Trophoblast cell (in vitro differentiated cells and primary cell): ENCODE measurements around the gene NUP153.
"Not testable (repeated sequence)": the region's sequence is repeated elsewhere in the genome, so short reads cannot be mapped to it uniquely, and the experiment has no call there.

Experiments
- DNase-seq, 2 donors: peaks; one replicate each; pipeline ENCODE4 v3.0.0-alpha.2; 2016
- H2AFZ ChIP-seq: 2 replicates; pipeline ENCODE4 v1.6.1; 2013; ENCODE audit warnings: low read length, moderate library complexity, mild to moderate bottlenecking; ENCODE audit not compliant: insufficient read depth, poor library complexity
- H2AK5ac ChIP-seq: 2 replicates; pipeline ENCODE4 v1.6.1; 2013; ENCODE audit warnings: mild to moderate bottlenecking, low read length
- H2BK120ac ChIP-seq: 2 replicates; pipeline ENCODE4 v1.6.1; 2013; ENCODE audit warnings: low read length, mild to moderate bottlenecking, moderate library complexity; ENCODE audit not compliant: insufficient read depth, poor library complexity
- H2BK12ac ChIP-seq: 2 replicates; pipeline ENCODE4 v1.6.1; 2013; ENCODE audit warnings: mild to moderate bottlenecking, low read length, moderate library complexity
- H2BK5ac ChIP-seq: 2 replicates; pipeline ENCODE4 v1.6.1; 2013; ENCODE audit warnings: low read length, low read depth, moderate library complexity, mild to moderate bottlenecking; ENCODE audit not compliant: poor library complexity
- H3K14ac ChIP-seq: 2 replicates; pipeline ENCODE4 v1.6.1; 2013; ENCODE audit warnings: mild to moderate bottlenecking, low read length
- H3K18ac ChIP-seq: 2 replicates; pipeline ENCODE4 v1.6.1; 2013; ENCODE audit warnings: mild to moderate bottlenecking, low read length
- H3K23ac ChIP-seq: 2 replicates; pipeline ENCODE4 v1.6.1; 2013; ENCODE audit warnings: low read length
- H3K27ac ChIP-seq: 2 replicates; pipeline ENCODE4 v1.5.1; 2013; ENCODE audit warnings: low read depth, mild to moderate bottlenecking, inconsistent platforms, low read length, moderate library complexity
- H3K27me3 ChIP-seq: 2 replicates; pipeline ENCODE4 v1.6.1; 2013; ENCODE audit warnings: inconsistent platforms, mild to moderate bottlenecking, low read length, moderate library complexity; ENCODE audit not compliant: insufficient read depth
- H3K36me3 ChIP-seq, 2 experiments: 1 replicate in 1 of 2; 2 replicates in 1 of 2; pipeline ENCODE4 v1.6.1; 2013; ENCODE audit warnings: low read length in 2 of 2, mild to moderate bottlenecking in 2 of 2, moderate library complexity in 1 of 2; ENCODE audit not compliant: insufficient read depth in 2 of 2, control insufficient read depth in 1 of 2
- H3K4ac ChIP-seq: 2 replicates; pipeline ENCODE4 v1.6.1; 2013; ENCODE audit warnings: low read depth, mild to moderate bottlenecking, low read length, moderate library complexity
- H3K4me1 ChIP-seq, 2 experiments: 1 replicate in 1 of 2; 2 replicates in 1 of 2; pipeline ENCODE4 v1.6.1; 2013; ENCODE audit warnings: low read length in 2 of 2, mild to moderate bottlenecking in 2 of 2, moderate library complexity in 1 of 2; ENCODE audit not compliant: insufficient read depth in 2 of 2, control insufficient read depth in 1 of 2
- H3K4me2 ChIP-seq: 2 replicates; pipeline ENCODE4 v1.6.1; 2013; ENCODE audit warnings: inconsistent platforms, mild to moderate bottlenecking, low read length, moderate library complexity
- H3K4me3 ChIP-seq: 2 replicates; pipeline ENCODE4 v1.5.1; 2013; ENCODE audit warnings: mild to moderate bottlenecking, low read depth, low read length, inconsistent platforms
- H3K79me1 ChIP-seq: one replicate; pipeline ENCODE4 v1.6.1; 2013; ENCODE audit warnings: low read length
- H3K79me2 ChIP-seq: 2 replicates; pipeline ENCODE4 v1.6.1; 2013; ENCODE audit warnings: low read length, mild to moderate bottlenecking; ENCODE audit not compliant: control insufficient read depth, insufficient read depth, poor library complexity
- H3K9ac ChIP-seq: 2 replicates; pipeline ENCODE4 v1.6.1; 2013; ENCODE audit warnings: mild to moderate bottlenecking, low read length
- H3K9me3 ChIP-seq: 2 replicates; pipeline ENCODE4 v1.6.1; 2013; ENCODE audit warnings: low read depth, mild to moderate bottlenecking, control low read depth, inconsistent platforms, low read length; ENCODE audit not compliant: insufficient read depth
- H4K12ac ChIP-seq: 2 replicates; pipeline ENCODE4 v1.6.1; 2013; ENCODE audit warnings: low read depth, mild to moderate bottlenecking, low read length, moderate library complexity
- H4K8ac ChIP-seq: 2 replicates; pipeline ENCODE4 v1.6.1; 2013; ENCODE audit warnings: low read depth, mild to moderate bottlenecking, low read length, moderate library complexity
- H4K91ac ChIP-seq: one replicate; pipeline ENCODE4 v1.6.1; 2013; ENCODE audit warnings: low read depth, mild to moderate bottlenecking, low read length, moderate library complexity
- WGBS: extraction: QIAGEN DNeasy Blood & Tissue Kit; methylation state at CpG from one replicate; pipeline ENCODE4 v1.1.7; 2013; ENCODE audit warnings: missing lambda C conversion rate; ENCODE audit not compliant: insufficient read length, insufficient coverage; ENCODE audit errors: extremely low coverage; 5-methylcytosine and 5-hydroxymethylcytosine counted together

Gene NUP153

DNA sequence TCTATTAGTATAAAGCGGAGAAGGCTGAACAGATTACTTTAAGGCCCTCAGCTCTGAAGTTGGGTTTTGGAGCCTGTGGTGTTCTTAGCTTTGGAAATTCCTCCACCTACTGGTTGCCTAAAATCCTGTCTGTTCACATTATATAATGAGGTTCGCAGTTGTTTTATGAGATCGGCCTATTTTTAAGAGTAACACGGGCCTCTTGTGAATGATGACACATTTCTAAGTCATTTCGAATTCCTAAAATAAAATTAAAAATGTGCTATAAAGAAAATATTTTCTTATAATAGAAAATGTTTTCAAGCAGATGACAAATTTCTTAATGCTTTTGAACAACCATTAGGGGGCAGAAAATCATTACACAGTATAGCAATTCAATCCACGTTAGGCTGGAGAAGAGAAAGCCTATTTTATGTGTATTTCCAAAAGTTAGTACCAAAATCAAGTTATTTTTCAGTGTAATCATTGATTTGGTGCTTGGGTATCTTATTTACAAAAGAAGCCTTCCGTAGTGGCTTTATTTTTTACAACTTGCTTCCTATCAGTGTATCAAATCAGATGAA is 122.4 kb downstream of the NUP153 start:
- no peaks in the 10 kb centered on the region for H3K79me1 ChIP-seq
- no peak overlapping the region for H3K9ac ChIP-seq
- WGBS, result no CpG with 5 or more reads among the region's 7 CpGs
- no peak overlapping the region for H3K4me3 ChIP-seq
- no peaks in the 10 kb centered on the region for H3K79me2 ChIP-seq
- H2BK5ac ChIP-seq, result no peak overlapping the region
- no peak overlapping the region for H2AK5ac ChIP-seq
- H4K8ac ChIP-seq, result no peak overlapping the region
- no peak overlapping the region for H3K14ac ChIP-seq
- no peak overlapping the region for H3K4ac ChIP-seq
- H3K36me3 ChIP-seq, result no peaks in the 10 kb centered on the region
- no peak overlapping the region for H4K91ac ChIP-seq
- H4K12ac ChIP-seq, result no peak overlapping the region
- peak; percentile 30 to 72 for DNase-seq
- peaks cover 0 to under 1% of the 10 kb centered on the region in 2 experiments for H3K4me1 ChIP-seq
- no peaks in the 10 kb centered on the region for H3K27me3 ChIP-seq
- H2AFZ ChIP-seq, result no peak overlapping the region
- no peak overlapping the region for H2BK120ac ChIP-seq
- H2BK12ac ChIP-seq, result no peak overlapping the region
- H3K23ac ChIP-seq, result no peak overlapping the region
- peaks cover 1% of the 10 kb centered on the region for H3K9me3 ChIP-seq
- H3K18ac ChIP-seq, result no peak overlapping the region
- H3K27ac ChIP-seq, result no peak overlapping the region
- no peak overlapping the region for H3K4me2 ChIP-seq

DNA sequence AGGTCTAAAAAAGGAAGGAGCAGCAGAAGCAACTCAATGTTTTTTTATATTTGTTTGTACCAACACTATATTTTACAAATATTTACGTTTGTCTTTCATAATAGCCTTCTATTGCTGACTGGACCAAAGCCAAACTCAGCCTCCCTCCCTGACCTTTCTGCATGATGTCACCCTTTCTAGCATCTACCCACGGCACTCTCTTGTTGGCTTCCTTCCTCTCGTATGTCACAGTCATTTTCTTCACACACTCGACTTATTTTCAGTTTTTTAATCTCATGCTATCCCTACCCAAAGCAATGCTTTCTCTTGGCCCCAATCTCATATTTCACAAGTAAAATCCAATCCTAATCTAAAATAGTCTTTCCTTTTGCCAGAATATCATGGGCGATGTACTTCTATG is 122.9 kb downstream of the NUP153 start:
- Histone ChIP-seq H3K9me3 (peaks cover 1% of the 10 kb centered on the region), H3K4me1 (no peaks in the 10 kb centered on the region), H3K4me2 (no peak overlapping the region), H3K36me3 (no peaks in the 10 kb centered on the region), H2BK120ac (no peak overlapping the region), H2BK5ac (no peak overlapping the region), H4K8ac (no peak overlapping the region), H3K14ac (no peak overlapping the region), H3K27me3 (no peaks in the 10 kb centered on the region), H3K18ac (no peak overlapping the region), H3K27ac (no peak overlapping the region), H4K12ac (no peak overlapping the region), H3K4ac (no peak overlapping the region), H3K79me2 (no peaks in the 10 kb centered on the region), H4K91ac (no peak overlapping the region), H2BK12ac (no peak overlapping the region), H3K4me3 (no peak overlapping the region), H3K79me1 (no peaks in the 10 kb centered on the region), H2AFZ (no peak overlapping the region), H3K23ac (no peak overlapping the region), H3K9ac (no peak overlapping the region), H2AK5ac (no peak overlapping the region)
- no CpG with 5 or more reads among the region's 5 CpGs for WGBS
- DNase-seq, result no peak

DNA sequence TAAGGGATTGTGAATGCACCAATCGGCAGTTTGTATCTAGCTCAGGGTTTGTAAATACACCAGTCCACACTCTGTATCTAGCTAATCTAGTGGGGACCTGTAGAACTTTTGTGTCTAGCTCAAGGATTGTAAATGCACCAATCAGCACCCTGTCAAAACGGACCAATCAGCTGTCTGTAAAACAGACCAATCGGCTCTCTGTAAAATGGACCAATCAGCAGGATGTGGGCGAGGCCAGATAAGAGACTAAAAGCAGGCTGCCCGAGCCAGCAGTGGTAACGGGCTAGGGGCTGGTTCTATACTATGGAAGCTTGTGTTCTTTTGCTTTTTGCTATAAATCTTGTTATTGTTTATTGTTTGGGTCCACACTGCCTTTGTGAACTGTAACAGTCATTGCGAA is 125.4 kb downstream of the NUP153 start:
- not testable (repeated sequence) for H3K36me3 ChIP-seq, H4K12ac ChIP-seq, H3K23ac ChIP-seq, H4K8ac ChIP-seq, H3K79me2 ChIP-seq, H3K14ac ChIP-seq, H2AFZ ChIP-seq, H3K9me3 ChIP-seq, H4K91ac ChIP-seq, H3K4me3 ChIP-seq, H3K18ac ChIP-seq, H2BK12ac ChIP-seq, H3K27ac ChIP-seq, H3K4me2 ChIP-seq, H3K4ac ChIP-seq, H3K27me3 ChIP-seq, H2BK120ac ChIP-seq, H2AK5ac ChIP-seq, DNase-seq, H3K9ac ChIP-seq, H3K4me1 ChIP-seq, H3K79me1 ChIP-seq, H2BK5ac ChIP-seq
- no CpG with 5 or more reads among the region's 7 CpGs for WGBS

DNA sequence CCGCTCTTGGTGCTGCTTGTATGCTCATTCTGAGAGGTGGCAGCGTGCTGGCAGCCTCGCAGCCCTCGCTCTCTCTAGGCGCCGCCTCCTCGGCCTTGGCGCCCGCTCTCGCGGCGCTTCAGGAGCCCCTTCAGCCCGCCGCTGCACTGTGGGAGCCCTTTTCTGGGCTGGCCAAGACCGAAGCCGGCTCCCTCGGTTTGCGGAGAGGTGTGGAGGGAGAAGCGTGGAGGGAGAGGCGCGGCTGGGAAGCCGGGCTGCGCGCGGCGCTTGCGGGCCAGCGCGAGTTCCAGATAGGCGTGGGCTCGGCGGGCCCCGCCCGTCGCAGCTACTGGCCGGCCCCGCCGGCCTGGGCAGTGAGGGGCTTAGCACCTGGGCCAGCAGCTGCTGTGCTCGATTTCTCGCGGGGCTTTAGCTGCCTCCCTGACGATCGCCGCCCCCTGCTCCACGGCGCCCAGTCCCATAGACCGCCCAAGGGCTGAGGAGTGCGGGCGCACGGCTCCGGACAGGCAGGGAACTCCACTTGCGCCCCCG is 126.1 kb downstream of the NUP153 start:
- Histone ChIP-seq H3K23ac (no peak overlapping the region), H3K4me3 (peak overlapping the region; percentile 12), H3K9me3 (peaks cover 6% of the 10 kb centered on the region), H2AFZ (no peak overlapping the region), H2BK5ac (no peak overlapping the region), H3K18ac (no peak overlapping the region), H2BK120ac (no peak overlapping the region), H3K36me3 (no peaks in the 10 kb centered on the region), H4K91ac (no peak overlapping the region), H3K4ac (no peak overlapping the region), H3K4me2 (peak overlapping the region; percentile 4), H3K14ac (no peak overlapping the region), H3K79me1 (no peaks in the 10 kb centered on the region), H4K8ac (no peak overlapping the region), H4K12ac (no peak overlapping the region), H3K27me3 (no peaks in the 10 kb centered on the region), H3K4me1 (no peaks in the 10 kb centered on the region), H3K79me2 (no peaks in the 10 kb centered on the region), H3K9ac (no peak overlapping the region), H2BK12ac (no peak overlapping the region), H2AK5ac (no peak overlapping the region), H3K27ac (no peak overlapping the region)
- DNase-seq, result peak; percentile 33 to 60
- WGBS, result no CpG with 5 or more reads among the region's 53 CpGs
